ENCODE results near the gene MMP15.

DNA sequence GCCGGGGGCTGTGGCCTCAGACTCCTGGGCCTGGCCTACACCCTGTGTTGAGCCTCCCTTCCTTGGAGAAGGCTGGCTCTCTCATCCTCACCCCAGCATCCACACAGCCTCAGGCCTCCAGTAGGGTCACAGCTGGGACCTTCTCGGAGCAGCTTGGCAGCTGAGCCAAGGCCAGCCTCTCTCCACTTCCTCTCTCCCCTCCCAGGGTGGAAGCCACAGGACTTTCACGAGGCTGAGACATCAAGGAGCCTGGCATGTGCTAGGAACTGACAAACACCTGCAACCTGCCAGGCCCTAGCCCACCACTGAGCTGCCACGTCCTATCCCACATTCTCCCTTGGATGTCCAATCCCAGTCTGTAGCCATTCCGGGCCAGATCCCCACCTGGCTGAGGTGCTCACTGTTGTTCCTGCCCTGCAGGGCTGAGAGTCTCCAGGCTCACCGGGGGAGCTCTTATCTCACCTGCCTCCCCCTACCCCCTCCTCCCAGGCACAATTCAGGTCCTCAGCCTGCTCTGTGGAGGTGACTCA lies 3.1 kb downstream of the MMP15 start:
- TF ChIP-seq, protein P1, sequence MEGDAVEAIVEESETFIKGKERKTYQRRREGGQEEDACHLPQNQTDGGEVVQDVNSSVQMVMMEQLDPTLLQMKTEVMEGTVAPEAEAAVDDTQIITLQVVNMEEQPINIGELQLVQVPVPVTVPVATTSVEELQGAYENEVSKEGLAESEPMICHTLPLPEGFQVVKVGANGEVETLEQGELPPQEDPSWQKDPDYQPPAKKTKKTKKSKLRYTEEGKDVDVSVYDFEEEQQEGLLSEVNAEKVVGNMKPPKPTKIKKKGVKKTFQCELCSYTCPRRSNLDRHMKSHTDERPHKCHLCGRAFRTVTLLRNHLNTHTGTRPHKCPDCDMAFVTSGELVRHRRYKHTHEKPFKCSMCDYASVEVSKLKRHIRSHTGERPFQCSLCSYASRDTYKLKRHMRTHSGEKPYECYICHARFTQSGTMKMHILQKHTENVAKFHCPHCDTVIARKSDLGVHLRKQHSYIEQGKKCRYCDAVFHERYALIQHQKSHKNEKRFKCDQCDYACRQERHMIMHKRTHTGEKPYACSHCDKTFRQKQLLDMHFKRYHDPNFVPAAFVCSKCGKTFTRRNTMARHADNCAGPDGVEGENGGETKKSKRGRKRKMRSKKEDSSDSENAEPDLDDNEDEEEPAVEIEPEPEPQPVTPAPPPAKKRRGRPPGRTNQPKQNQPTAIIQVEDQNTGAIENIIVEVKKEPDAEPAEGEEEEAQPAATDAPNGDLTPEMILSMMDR (IDR thresholded peaks at IDR 0.05), result no peak
- no peak for TF ChIP-seq POLR2A (IDR thresholded peaks at IDR 0.05)

Measured in lower leg skin (tissue), 3 donors.